Measurements from ENCODE around the gene POC1A. TPM values are rescaled to one million over a fixed set of nuclear protein-coding genes. Genes with fewer than 3 reads are reported as not detected.

The POC1A gene
- total RNA-seq, 1 donor from 2014 or later: 5.7 TPM

GRCh38 chr3:52080830-52081719 lies 73.1 kb downstream of the POC1A start:
- no peak for TF ChIP-seq CTCF (IDR thresholded peaks at IDR 0.05)
- no peaks in the 10 kb centered on the region for H3K4me1 Mint-ChIP-seq (ENCODE audit: low read depth)
- H3K36me3 Mint-ChIP-seq (ENCODE audit: low read depth): no peaks in the 10 kb centered on the region
- no peak for DNase-seq (ENCODE audit: low spot score)
- H3K27ac Mint-ChIP-seq (ENCODE audit: unreplicated experiment): no peak overlapping the region
- no peak overlapping the region for H3K4me3 Mint-ChIP-seq (ENCODE audit: unreplicated experiment)
- H3K27me3 Mint-ChIP-seq (ENCODE audit: low read depth): no peaks in the 10 kb centered on the region
- no peaks in the 10 kb centered on the region for H3K9me3 Mint-ChIP-seq (ENCODE audit: low read depth)

GRCh38 chr3:52079958-52080357 lies 74.3 kb downstream of the POC1A start:
- Mint-ChIP-seq H3K4me1 (ENCODE audit: low read depth) (no peaks in the 10 kb centered on the region), H3K36me3 (ENCODE audit: low read depth) (no peaks in the 10 kb centered on the region), H3K4me3 (ENCODE audit: unreplicated experiment) (no peak overlapping the region), H3K27ac (ENCODE audit: unreplicated experiment) (no peak overlapping the region), H3K27me3 (ENCODE audit: low read depth) (no peaks in the 10 kb centered on the region), H3K9me3 (ENCODE audit: low read depth) (no peaks in the 10 kb centered on the region)
- no peak for TF ChIP-seq CTCF (IDR thresholded peaks at IDR 0.05)
- no peak for DNase-seq (ENCODE audit: low spot score)

DNA sequence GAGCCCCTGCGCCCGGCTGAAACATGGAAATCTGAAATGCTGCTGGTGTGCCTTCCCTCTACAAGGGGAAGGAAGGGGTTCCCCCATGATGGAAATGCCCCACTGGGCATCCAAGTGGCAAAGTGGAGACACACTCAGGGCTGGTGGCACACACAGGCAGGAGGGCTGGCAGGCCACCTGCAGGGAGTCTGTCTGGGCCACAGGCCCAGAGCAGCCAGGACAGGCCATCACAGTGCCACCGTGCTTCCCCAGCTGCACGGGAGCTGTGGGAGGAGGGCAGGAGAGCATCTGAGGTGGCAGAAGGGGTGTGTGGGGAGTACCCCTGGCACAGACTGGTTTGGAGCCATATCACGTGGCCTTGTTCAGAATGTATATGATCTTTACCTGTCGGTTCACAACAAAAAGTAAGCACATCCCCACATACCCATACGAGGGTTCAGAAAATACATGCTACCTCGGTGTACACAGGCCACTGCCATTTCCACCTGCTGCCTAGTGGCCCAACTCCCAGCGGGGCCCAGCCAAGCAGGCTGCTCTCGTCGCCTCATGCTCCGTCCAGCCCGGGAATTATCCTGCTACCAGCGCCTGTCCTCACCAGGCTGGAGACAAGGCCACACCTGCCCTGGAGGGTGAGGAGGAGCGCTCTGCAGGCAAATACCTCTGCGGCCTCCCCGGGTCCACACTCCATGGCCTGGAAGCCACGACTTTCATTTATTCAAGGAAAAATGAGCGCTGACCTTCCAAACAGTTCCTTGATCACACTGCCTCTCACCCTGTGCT lies 75.3 kb downstream of the POC1A start:
- no peak for TF ChIP-seq CTCF (IDR thresholded peaks at IDR 0.05)
- Mint-ChIP-seq H3K36me3 (ENCODE audit: low read depth) (no peaks in the 10 kb centered on the region), H3K9me3 (ENCODE audit: low read depth) (no peaks in the 10 kb centered on the region), H3K27ac (ENCODE audit: unreplicated experiment) (no peak overlapping the region), H3K4me1 (ENCODE audit: low read depth) (no peaks in the 10 kb centered on the region), H3K4me3 (ENCODE audit: unreplicated experiment) (no peak overlapping the region), H3K27me3 (ENCODE audit: low read depth) (no peaks in the 10 kb centered on the region)
- DNase-seq (ENCODE audit: low spot score): no peak

DNA sequence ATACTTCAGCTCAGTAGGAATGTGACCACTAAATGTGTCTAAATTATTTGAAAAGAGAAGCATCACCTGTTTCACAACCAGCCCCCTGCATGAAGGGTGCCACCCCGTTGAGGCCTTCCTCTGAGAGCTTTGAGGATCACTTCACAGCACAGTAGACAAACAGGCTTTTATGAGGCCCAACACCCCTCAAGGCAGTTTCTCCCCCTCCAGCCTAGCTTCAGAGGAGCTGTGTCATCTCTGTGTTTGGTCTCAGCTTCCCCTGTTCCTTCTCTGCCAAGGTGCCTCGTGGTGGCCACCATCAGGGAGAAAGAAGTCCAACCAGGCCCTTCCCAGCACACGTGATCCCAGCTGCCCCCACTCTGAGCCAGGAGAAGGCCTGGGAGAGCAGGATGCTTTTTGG lies 76.3 kb downstream of the POC1A start:
- H3K27me3 Mint-ChIP-seq (ENCODE audit: low read depth): no peaks in the 10 kb centered on the region
- no peaks in the 10 kb centered on the region for H3K36me3 Mint-ChIP-seq (ENCODE audit: low read depth)
- DNase-seq (ENCODE audit: low spot score): no peak
- no peak overlapping the region for H3K27ac Mint-ChIP-seq (ENCODE audit: unreplicated experiment)
- H3K4me3 Mint-ChIP-seq (ENCODE audit: unreplicated experiment): no peak overlapping the region
- no peaks in the 10 kb centered on the region for H3K4me1 Mint-ChIP-seq (ENCODE audit: low read depth)
- no peaks in the 10 kb centered on the region for H3K9me3 Mint-ChIP-seq (ENCODE audit: low read depth)
- no peak for TF ChIP-seq CTCF (IDR thresholded peaks at IDR 0.05)

Measured in chondrocyte (in vitro differentiated cells).